ENCODE data around the gene THTPA. TPM values are rescaled to one million over a fixed set of nuclear protein-coding genes. Genes with fewer than 3 reads are reported as not detected.

THTPA gene
- total and polyA plus RNA-seq, 2 donors (not counting 1 experiment from before 2014, with no cell fraction given), result 17.0 to 21.4 TPM

DNA sequence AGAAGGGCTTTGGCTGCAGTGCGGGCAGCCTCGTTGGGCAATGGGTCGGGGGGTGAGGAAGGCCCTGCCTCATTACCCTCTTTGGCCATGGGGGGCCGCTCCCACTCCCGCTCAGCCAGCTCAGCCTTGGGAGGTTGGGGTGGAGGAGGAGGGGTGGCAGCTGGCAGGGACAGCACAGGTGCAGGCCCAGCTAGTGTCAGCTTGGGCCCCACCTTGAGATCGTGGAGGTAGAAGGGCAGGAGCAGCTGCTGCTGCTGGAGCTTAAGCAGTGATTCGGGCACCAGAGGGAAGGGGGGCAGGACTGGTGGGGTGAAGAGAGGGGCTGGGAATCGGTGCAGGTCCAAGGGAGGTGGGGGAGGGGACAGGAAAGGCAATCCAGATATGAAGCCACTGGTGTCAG is 30.5 kb upstream of the THTPA start:
- H3K4me1 Mint-ChIP-seq, result no peaks in the 10 kb centered on the region
- H3K9ac ChIP-seq (ENCODE audit: low read length), result no peak overlapping the region
- H3K27ac Mint-ChIP-seq, result no peak overlapping the region
- no peak overlapping the region for H3K27ac ChIP-seq (ENCODE audit: low read length in 2 of 2)
- no peaks in the 10 kb centered on the region for H3K9me3 ChIP-seq (ENCODE audit: control extremely low read depth in 1 of 3, control insufficient read depth in 2 of 3, insufficient read depth in 1 of 3, low read length in 2 of 3)
- no peaks in the 10 kb centered on the region for H3K9me3 Mint-ChIP-seq (ENCODE audit: insufficient read depth)
- no peak for TF ChIP-seq EZH2 (IDR thresholded peaks at IDR 0.05; ENCODE audit: borderline replicate concordance, insufficient read depth, low read depth, low read length, poor library complexity, severe bottlenecking)
- TF ChIP-seq, protein P1, sequence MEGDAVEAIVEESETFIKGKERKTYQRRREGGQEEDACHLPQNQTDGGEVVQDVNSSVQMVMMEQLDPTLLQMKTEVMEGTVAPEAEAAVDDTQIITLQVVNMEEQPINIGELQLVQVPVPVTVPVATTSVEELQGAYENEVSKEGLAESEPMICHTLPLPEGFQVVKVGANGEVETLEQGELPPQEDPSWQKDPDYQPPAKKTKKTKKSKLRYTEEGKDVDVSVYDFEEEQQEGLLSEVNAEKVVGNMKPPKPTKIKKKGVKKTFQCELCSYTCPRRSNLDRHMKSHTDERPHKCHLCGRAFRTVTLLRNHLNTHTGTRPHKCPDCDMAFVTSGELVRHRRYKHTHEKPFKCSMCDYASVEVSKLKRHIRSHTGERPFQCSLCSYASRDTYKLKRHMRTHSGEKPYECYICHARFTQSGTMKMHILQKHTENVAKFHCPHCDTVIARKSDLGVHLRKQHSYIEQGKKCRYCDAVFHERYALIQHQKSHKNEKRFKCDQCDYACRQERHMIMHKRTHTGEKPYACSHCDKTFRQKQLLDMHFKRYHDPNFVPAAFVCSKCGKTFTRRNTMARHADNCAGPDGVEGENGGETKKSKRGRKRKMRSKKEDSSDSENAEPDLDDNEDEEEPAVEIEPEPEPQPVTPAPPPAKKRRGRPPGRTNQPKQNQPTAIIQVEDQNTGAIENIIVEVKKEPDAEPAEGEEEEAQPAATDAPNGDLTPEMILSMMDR (IDR thresholded peaks at IDR 0.05), result no peak
- no peaks in the 10 kb centered on the region for H3K4me1 ChIP-seq (ENCODE audit: control insufficient read depth in 2 of 2, insufficient read depth in 2 of 2, low read length in 2 of 2)
- ChIA-PET CTCF (interaction anchor here (1.4 to 1.5 kb wide), 2 partner anchors 16 to 37 kb away, joined by 3 to 5 read pairs; no protein-coding TSS in a partner anchor), POLR2A (no interaction called here)
- H3K36me3 ChIP-seq (replicated peaks in 1 of 2; ENCODE audit: control extremely low read depth in 1 of 2, control insufficient read depth in 1 of 2, extremely low read depth in 1 of 2, insufficient read depth in 2 of 2, low read length in 1 of 2), result no peaks in the 10 kb centered on the region
- no peaks in the 10 kb centered on the region for H4K20me1 ChIP-seq (ENCODE audit: control insufficient read depth, insufficient read depth, low read length, poor library complexity, severe bottlenecking)
- H3K4me2 ChIP-seq (replicated peaks; ENCODE audit: low read depth, low read length, poor library complexity, severe bottlenecking), result no peak overlapping the region
- intact Hi-C loops (cut with micrococcal nuclease), result no loop called here
- no peaks in the 10 kb centered on the region for H3K79me2 ChIP-seq (ENCODE audit: control insufficient read depth, insufficient read depth, low read length)
- H3K4me3 Mint-ChIP-seq, result no peak overlapping the region
- H3K27me3 Mint-ChIP-seq, result no peaks in the 10 kb centered on the region
- no peak overlapping the region for H2AFZ ChIP-seq (ENCODE audit: insufficient read depth, low read depth, low read length, poor library complexity, severe bottlenecking)
- ATAC-seq (ENCODE audit: low read depth) (no peak), DNase-seq (no peak)
- WGBS (ENCODE audit: insufficient coverage), result 88% methylated on average over 8 of the region's 8 CpGs
- H3K4me3 ChIP-seq (ENCODE audit: control extremely low read depth in 1 of 5, extremely low read depth in 1 of 5, insufficient read depth in 1 of 5, low read depth in 2 of 5, low read length in 4 of 5), result no peak overlapping the region
- H3K27me3 ChIP-seq (replicated peaks in 1 of 4; ENCODE audit: control extremely low read depth in 1 of 4, control insufficient read depth in 3 of 4, insufficient read depth in 4 of 4, low read length in 3 of 4), result no peaks in the 10 kb centered on the region

DNA sequence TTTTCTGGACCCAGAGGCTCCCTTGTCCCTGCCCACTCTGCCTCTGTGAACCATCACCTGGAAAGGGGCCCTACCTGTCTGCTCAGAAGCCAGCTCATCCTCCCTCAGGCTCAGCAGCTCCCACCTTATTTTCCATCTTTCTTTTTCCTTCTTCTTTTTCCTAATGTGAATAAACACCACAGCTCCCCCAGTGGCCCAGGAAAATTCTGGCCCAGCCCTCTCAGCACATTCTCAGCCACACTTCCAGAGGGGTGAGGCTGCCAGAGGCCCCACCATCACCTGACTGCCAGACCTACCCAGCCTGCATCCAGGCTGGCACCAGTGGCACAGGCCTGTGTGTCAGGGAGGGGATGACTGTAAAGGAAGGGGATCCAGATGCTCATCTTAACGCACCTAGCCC is 27.5 kb upstream of the THTPA start:
- no peak overlapping the region for H2AFZ ChIP-seq (ENCODE audit: insufficient read depth, low read depth, low read length, poor library complexity, severe bottlenecking)
- H3K4me1 Mint-ChIP-seq, result no peaks in the 10 kb centered on the region
- H3K4me3 ChIP-seq (ENCODE audit: control extremely low read depth in 1 of 5, extremely low read depth in 1 of 5, insufficient read depth in 1 of 5, low read depth in 2 of 5, low read length in 4 of 5), result no peak overlapping the region
- no peaks in the 10 kb centered on the region for H4K20me1 ChIP-seq (ENCODE audit: control insufficient read depth, insufficient read depth, low read length, poor library complexity, severe bottlenecking)
- intact Hi-C loops (cut with micrococcal nuclease), result no loop called here
- H3K9me3 Mint-ChIP-seq (ENCODE audit: insufficient read depth), result no peaks in the 10 kb centered on the region
- H3K36me3 ChIP-seq (replicated peaks in 1 of 2; ENCODE audit: control extremely low read depth in 1 of 2, control insufficient read depth in 1 of 2, extremely low read depth in 1 of 2, insufficient read depth in 2 of 2, low read length in 1 of 2), result no peaks in the 10 kb centered on the region
- H3K27ac ChIP-seq (ENCODE audit: low read length in 2 of 2), result no peak overlapping the region
- no peak for ATAC-seq (ENCODE audit: low read depth)
- TF ChIP-seq, protein P1 (IDR thresholded peaks at IDR 0.05), result no peak
- TF ChIP-seq EZH2 (IDR thresholded peaks at IDR 0.05; ENCODE audit: borderline replicate concordance, insufficient read depth, low read depth, low read length, poor library complexity, severe bottlenecking), result no peak
- no peak overlapping the region for H3K9ac ChIP-seq (ENCODE audit: low read length)
- no peak overlapping the region for H3K4me3 Mint-ChIP-seq
- no peaks in the 10 kb centered on the region for H3K79me2 ChIP-seq (ENCODE audit: control insufficient read depth, insufficient read depth, low read length)
- no peak overlapping the region for H3K27ac Mint-ChIP-seq
- 88% methylated on average over 1 of the region's 1 CpG for WGBS (ENCODE audit: insufficient coverage)
- H3K9me3 ChIP-seq (ENCODE audit: control extremely low read depth in 1 of 3, control insufficient read depth in 2 of 3, insufficient read depth in 1 of 3, low read length in 2 of 3), result no peaks in the 10 kb centered on the region
- no peaks in the 10 kb centered on the region for H3K27me3 ChIP-seq (replicated peaks in 1 of 4; ENCODE audit: control extremely low read depth in 1 of 4, control insufficient read depth in 3 of 4, insufficient read depth in 4 of 4, low read length in 3 of 4)
- no peaks in the 10 kb centered on the region for H3K27me3 Mint-ChIP-seq
- no peak overlapping the region for H3K4me2 ChIP-seq (replicated peaks; ENCODE audit: low read depth, low read length, poor library complexity, severe bottlenecking)
- DNase-seq, result no peak
- ChIA-PET POLR2A (no interaction called here), CTCF (interaction anchor here (1.7 kb wide), 1 partner anchor 10 kb away, joined by 4 read pairs; no protein-coding TSS in a partner anchor)
- H3K4me1 ChIP-seq (ENCODE audit: control insufficient read depth in 2 of 2, insufficient read depth in 2 of 2, low read length in 2 of 2), result no peaks in the 10 kb centered on the region
